Calu3 (cell line): ENCODE results near the gene ACTBL2. TPM values are rescaled to one million over a fixed set of nuclear protein-coding genes. Genes with fewer than 3 reads are reported as not detected.

ENCODE experiments used
- BruUV-seq: library from RNA; stranded (reverse); fragments of 400-500 nt; replicated peaks from 2 replicates; lab custom pipeline; 2021; lab: Mats Ljungman, UMichigan
- CTCF ChIA-PET: fragments of 300-600 bp; sonication (Branson Sonifier 250); formaldehyde crosslinking; loops from one replicate; lab custom pipeline; 2022; ENCODE audit warnings: antibody characterized with exemption; lab: Charles Lee
- DNase-seq: peaks from one replicate; pipeline ENCODE4 v3.0.0; 2022
- H3K27ac Mint-ChIP-seq: one replicate; pipeline ENCODE4 v1.8.0; 2022; ENCODE audit warnings: mixed read lengths; ENCODE audit not compliant: unreplicated experiment
- H3K27me3 Mint-ChIP-seq: one replicate; pipeline ENCODE4 v1.8.0; 2022; ENCODE audit warnings: mixed read lengths; ENCODE audit not compliant: unreplicated experiment
- H3K36me3 Mint-ChIP-seq: one replicate; pipeline ENCODE4 v1.8.0; 2022; ENCODE audit warnings: mild to moderate bottlenecking, moderate library complexity, mixed read lengths; ENCODE audit not compliant: insufficient read depth, unreplicated experiment
- H3K4me1 Mint-ChIP-seq: one replicate; pipeline ENCODE4 v1.8.0; 2022; ENCODE audit warnings: mild to moderate bottlenecking, low read depth, mixed read lengths; ENCODE audit not compliant: unreplicated experiment
- H3K4me3 Mint-ChIP-seq: one replicate; pipeline ENCODE4 v1.8.0; 2022; ENCODE audit warnings: mild to moderate bottlenecking, low read depth, moderate library complexity, mixed read lengths; ENCODE audit not compliant: unreplicated experiment
- H3K9me3 Mint-ChIP-seq: one replicate; pipeline ENCODE4 v1.8.0; 2022; ENCODE audit warnings: low read depth, mixed read lengths; ENCODE audit not compliant: unreplicated experiment
- CTCF ChIP-seq: fragments of 200-600 bp; IDR thresholded peaks from one replicate; pipeline ENCODE4 v1.8.0; 2022; ENCODE audit warnings: antibody characterized with exemption; ENCODE audit not compliant: unreplicated experiment
- intact Hi-C: fragments of 100-400 bp; cut with micrococcal nuclease; formaldehyde crosslinking; loops from one replicate; pipeline ENCODE4 v1.10.0; 2022; ENCODE audit not compliant: unreplicated experiment
- total RNA-seq: library from RNA; stranded (reverse); gene quantifications from 2 replicates; pipeline ENCODE4 v1.2.3, GENCODE V29; 2022

The ACTBL2 gene
- total RNA-seq, 1 experiment from 2014 or later = 0.45 TPM

- BruUV-seq = no TSS peak
- Mint-ChIP-seq H3K27me3 (no peaks in the 10 kb centered on the region), H3K9me3 (no peaks in the 10 kb centered on the region), H3K27ac (peak overlapping the region; percentile 11), H3K4me1 (peaks cover 52% of the 10 kb centered on the region), H3K36me3 (peaks cover 6% of the 10 kb centered on the region), H3K4me3 (no peak overlapping the region)
- intact Hi-C loops = no loop called here
- CTCF ChIA-PET = interaction anchor here (0.5 to 1.5 kb wide), 2 partner anchors 15 to 155 kb away, joined by 3 to 4 read pairs; no protein-coding TSS in a partner anchor
- DNase-seq = peak; percentile 52
- TF ChIP-seq CTCF = no peak
Observed at GRCh38 chr5:57441557-57441956, 41.1 kb downstream of the ACTBL2 start.

GRCh38 chr5:57439601-57440000, 43.0 kb downstream of the ACTBL2 start:
- CTCF ChIA-PET = no interaction called here
- H3K36me3 Mint-ChIP-seq = peaks cover 12% of the 10 kb centered on the region
- no peak for DNase-seq
- TF ChIP-seq CTCF = no peak
- H3K4me1 Mint-ChIP-seq = peaks cover 70% of the 10 kb centered on the region
- H3K27me3 Mint-ChIP-seq = no peaks in the 10 kb centered on the region
- H3K27ac Mint-ChIP-seq = peak overlapping the region; percentile 72
- H3K4me3 Mint-ChIP-seq = no peak overlapping the region
- peaks cover 4% of the 10 kb centered on the region for H3K9me3 Mint-ChIP-seq
- intact Hi-C loops = loop anchor here (5.0 to 10.0 kb wide), 3 partner anchors 253 to 445 kb away; no protein-coding TSS in a partner anchor
- BruUV-seq = no TSS peak

GRCh38 chr5:57437976-57438805, 44.4 kb downstream of the ACTBL2 start:
- intact Hi-C loops = loop anchor here (5.0 to 10.0 kb wide), 3 partner anchors 254 to 447 kb away; no protein-coding TSS in a partner anchor
- peak overlapping the region; percentile 87 for H3K27ac Mint-ChIP-seq
- no peak for TF ChIP-seq CTCF
- no peak for DNase-seq
- peaks cover 76% of the 10 kb centered on the region for H3K4me1 Mint-ChIP-seq
- H3K4me3 Mint-ChIP-seq = no peak overlapping the region
- peaks cover 12% of the 10 kb centered on the region for H3K36me3 Mint-ChIP-seq
- peaks cover 4% of the 10 kb centered on the region for H3K9me3 Mint-ChIP-seq
- BruUV-seq = no TSS peak
- CTCF ChIA-PET = no interaction called here
- H3K27me3 Mint-ChIP-seq = no peaks in the 10 kb centered on the region

DNA sequence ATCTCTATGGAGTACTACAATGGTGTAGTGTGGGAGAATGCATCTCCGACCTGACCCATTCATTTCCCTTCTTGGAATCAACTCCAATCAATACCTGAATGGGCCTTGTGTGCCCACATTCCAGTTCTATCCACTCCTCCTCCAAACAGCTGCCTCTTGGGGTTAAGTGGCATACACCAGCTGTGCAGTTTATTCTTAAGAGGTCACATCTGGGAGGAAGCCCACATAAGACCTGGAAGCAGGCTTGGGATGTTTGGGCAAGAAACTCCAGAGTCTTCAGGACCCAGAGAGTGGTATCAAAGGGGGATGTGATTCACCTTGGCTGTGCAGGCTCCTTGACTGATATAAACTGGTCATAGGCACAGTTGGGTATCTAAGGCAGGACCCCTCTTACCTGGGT, 46.0 kb downstream of the ACTBL2 start:
- peak; percentile 5 for DNase-seq
- no peak overlapping the region for H3K4me3 Mint-ChIP-seq
- peaks cover 66% of the 10 kb centered on the region for H3K4me1 Mint-ChIP-seq
- CTCF ChIA-PET = interaction anchor here (0.6 kb wide), 1 partner anchor 29 kb away, joined by 3 read pairs; no protein-coding TSS in a partner anchor
- H3K36me3 Mint-ChIP-seq = peaks cover 12% of the 10 kb centered on the region
- peak overlapping the region; percentile 87 for H3K27ac Mint-ChIP-seq
- H3K27me3 Mint-ChIP-seq = no peaks in the 10 kb centered on the region
- BruUV-seq = no TSS peak
- intact Hi-C loops = loop anchor here (1.0 to 10.0 kb wide), 5 partner anchors 20 to 1026 kb away; no protein-coding TSS in a partner anchor
- TF ChIP-seq CTCF = no peak
- peaks cover 4% of the 10 kb centered on the region for H3K9me3 Mint-ChIP-seq
